Transverse colon (tissue), 4 donors: ENCODE measurements around the gene HTRA3. TPM values are rescaled to one million over a fixed set of nuclear protein-coding genes. Genes with fewer than 3 reads are reported as not detected.

Experiments
- DNase-seq: peaks from one replicate; pipeline ENCODE4 v3.0.0-alpha.2; 2019
- H3K27ac ChIP-seq, 4 donors: fragments of 200-600 bp; sonication (generic); 2 replicates each; pipeline ENCODE4 v1.5.1; 2016 to 2018; ENCODE audit warnings: inconsistent platforms in 4 of 4
- H3K27me3 ChIP-seq: fragments of 200-600 bp; sonication (generic); 2 replicates; pipeline ENCODE4 v1.5.1; 2017; ENCODE audit warnings: inconsistent platforms
- H3K36me3 ChIP-seq, 4 donors: fragments of 200-600 bp; sonication (generic); 2 replicates each; pipeline ENCODE4 v1.5.1; 2017 to 2019; ENCODE audit warnings: inconsistent platforms in 4 of 4
- H3K4me1 ChIP-seq, 4 donors: fragments of 200-600 bp; sonication (generic); 2 replicates each; pipeline ENCODE4 v1.5.1; 2017 to 2020; ENCODE audit warnings: inconsistent platforms in 4 of 4
- H3K4me3 ChIP-seq, 4 donors: fragments of 200-600 bp; sonication (generic); 1 replicate in 1 of 4; 2 replicates in 3 of 4; pipeline versions ENCODE4 v1.5.1 to v1.6.1; 2017 to 2019; ENCODE audit warnings: inconsistent platforms in 4 of 4
- H3K9me3 ChIP-seq, 2 donors: fragments of 200-600 bp; sonication (generic); 2 replicates each; pipeline ENCODE4 v1.5.1; 2017 to 2019; ENCODE audit warnings: inconsistent platforms in 2 of 2
- CTCF ChIP-seq, 5 experiments: fragments of 200-600 bp in 3 of 5; fragments of 450-650 bp in 2 of 5; sonication (generic) in 3 of 5; IDR thresholded peaks; 1 replicate in 2 of 5; 2 replicates in 3 of 5; pipeline ENCODE4 v1.5.1; 2016 to 2017; ENCODE audit warnings: antibody characterized with exemption in 5 of 5, inconsistent platforms in 3 of 5, mild to moderate bottlenecking in 2 of 5, moderate library complexity in 1 of 5
- EP300 ChIP-seq: sonication (generic); formaldehyde crosslinking; IDR thresholded peaks from one replicate; pipeline ENCODE4 v1.6.1; 2017; ENCODE audit warnings: antibody characterized with exemption, low read depth
- POLR2A ChIP-seq: fragments of 450-650 bp; IDR thresholded peaks from one replicate; pipeline ENCODE4 v1.6.1; 2016; ENCODE audit warnings: antibody characterized with exemption, mild to moderate bottlenecking, moderate library complexity
- POLR2AphosphoS5 ChIP-seq, 3 donors: sonication (generic); formaldehyde crosslinking; IDR thresholded peaks; one replicate each; pipeline ENCODE4 v1.6.1; 2016; ENCODE audit warnings: antibody characterized with exemption in 3 of 3
- WGBS, 2 donors: methylation state at CpG; one replicate each; pipeline ENCODE4 v1.1.5; 2018; ENCODE audit warnings: low coverage in 1 of 2; 5-methylcytosine and 5-hydroxymethylcytosine counted together
- in situ Hi-C, 4 donors: fragments of 200-750 bp; cut with MboI; loops; one replicate each; pipeline versions ENCODE4 v1.15.0 to v1.15.1; 2017; ENCODE audit warnings: low sequenced_read_pairs in 3 of 4, low pct_ligation_motif_present in 1 of 4, low pct_unique_long_range_greater_than_20kb in 1 of 4
- intact Hi-C: fragments of 100-400 bp; cut with DNase I; formaldehyde crosslinking; loops from one replicate; pipeline ENCODE4 v1.15.1; 2023; ENCODE audit warnings: low total_unique reads
- total RNA-seq, 4 donors: library from RNA; depleted of rRNA; stranded (reverse); fragments of >200 nt; gene quantifications; one replicate each; pipeline ENCODE4 v1.1.0, GENCODE V29; 2016

HTRA3 gene
- total RNA-seq, 4 donors from 2014 or later = 1.5 to 11.9 (median 6.5) TPM

GRCh38 chr4:8324640-8325239, 55.2 kb downstream of the HTRA3 start:
- DNase-seq = no peak
- Histone ChIP-seq H3K4me3 (no peak overlapping the region), H3K27ac (no peak overlapping the region), H3K27me3 (no peaks in the 10 kb centered on the region), H3K4me1 (peaks cover 0 to 8% (median 7%) of the 10 kb centered on the region in 4 donors), H3K9me3 (no peaks in the 10 kb centered on the region), H3K36me3 (no peaks in the 10 kb centered on the region)
- in situ Hi-C loops (no loop called here), intact Hi-C loops (no loop called here)
- WGBS, 2 donors = 78% methylated on average over 6 of the region's 6 CpGs; no CpG with 5 or more reads in 1 of the 2 donors
- TF ChIP-seq CTCF (IDR thresholded peaks at IDR 0.05) = no peak
- no peak for TF ChIP-seq POLR2AphosphoS5 (IDR thresholded peaks at IDR 0.05)
- TF ChIP-seq POLR2A = no peak
- TF ChIP-seq EP300 = no peak

GRCh38 chr4:8325291-8325973, 55.9 kb downstream of the HTRA3 start:
- Histone ChIP-seq H3K9me3 (no peaks in the 10 kb centered on the region), H3K4me3 (no peak overlapping the region), H3K4me1 (peaks cover under 1 to 3% (median 2%) of the 10 kb centered on the region in 4 donors), H3K27ac (no peak overlapping the region), H3K36me3 (no peaks in the 10 kb centered on the region), H3K27me3 (no peaks in the 10 kb centered on the region)
- 74% methylated on average over 8 of the region's 8 CpGs; no CpG with 5 or more reads in 1 of the 2 donors for WGBS, 2 donors
- no peak for DNase-seq
- TF ChIP-seq CTCF (IDR thresholded peaks at IDR 0.05) = no peak
- TF ChIP-seq EP300 = no peak
- no peak for TF ChIP-seq POLR2A
- TF ChIP-seq POLR2AphosphoS5 (IDR thresholded peaks at IDR 0.05) = no peak
- intact Hi-C loops (no loop called here), in situ Hi-C loops (no loop called here)

GRCh38 chr4:8326206-8326605, 56.7 kb downstream of the HTRA3 start:
- Histone ChIP-seq H3K27me3 (no peaks in the 10 kb centered on the region), H3K4me1 (peaks cover 0 to 10% (median 2%) of the 10 kb centered on the region in 4 donors), H3K27ac (no peak overlapping the region), H3K4me3 (no peak overlapping the region), H3K9me3 (no peaks in the 10 kb centered on the region), H3K36me3 (no peaks in the 10 kb centered on the region)
- intact Hi-C loops (no loop called here), in situ Hi-C loops (no loop called here)
- no peak for TF ChIP-seq POLR2AphosphoS5 (IDR thresholded peaks at IDR 0.05)
- TF ChIP-seq CTCF (IDR thresholded peaks at IDR 0.05) = no peak
- no peak for TF ChIP-seq EP300
- TF ChIP-seq POLR2A = no peak
- peak; percentile 5 for DNase-seq

GRCh38 chr4:8328456-8328855, 58.9 kb downstream of the HTRA3 start:
- 74% methylated on average over 3 of the region's 3 CpGs; no CpG with 5 or more reads in 1 of the 2 donors for WGBS, 2 donors
- intact Hi-C loops = no loop called here
- H3K27ac ChIP-seq = no peak overlapping the region
- H3K27me3 ChIP-seq = no peaks in the 10 kb centered on the region
- in situ Hi-C loops = no loop called here
- TF ChIP-seq POLR2A (no peak), CTCF (IDR thresholded peaks at IDR 0.05) (no peak), EP300 (no peak), POLR2AphosphoS5 (IDR thresholded peaks at IDR 0.05) (no peak)
- DNase-seq = no peak
- H3K36me3 ChIP-seq = no peaks in the 10 kb centered on the region
- no peaks in the 10 kb centered on the region for H3K9me3 ChIP-seq
- H3K4me3 ChIP-seq = no peak overlapping the region
- peaks cover 0 to 10% (median 2%) of the 10 kb centered on the region in 4 donors for H3K4me1 ChIP-seq
